Panc1 (cell line): ENCODE measurements around the gene TANGO2. TPM values are rescaled to one million over a fixed set of nuclear protein-coding genes. Genes with fewer than 3 reads are reported as not detected.

Experiments used
- ATAC-seq: fragments of 200-7000 bp; cut with Tn5 transposase; 2 replicates; pipeline ENCODE4 v1.9.1; 2020; ENCODE audit warnings: mild to moderate bottlenecking, moderate library complexity
- BruUV-seq: library from RNA; stranded (reverse); fragments of 400-500 nt; replicated peaks from 2 replicates; lab custom pipeline; 2021; lab: Mats Ljungman, UMichigan
- CTCF ChIA-PET: fragments of 300-600 bp; sonication (Branson Sonifier 250); formaldehyde crosslinking; loops from one replicate; lab custom pipeline; 2022; ENCODE audit warnings: antibody characterized with exemption; lab: Charles Lee
- POLR2A ChIA-PET: fragments of 300-600 bp; sonication (Branson Sonifier 250); formaldehyde crosslinking; loops from one replicate; lab custom pipeline; 2022; ENCODE audit warnings: antibody characterized with exemption; lab: Charles Lee
- DNase-seq: peaks from one replicate; pipeline ENCODE4 v3.0.0-alpha.2; 2010; ENCODE audit warnings: low read depth, low spot score
- H3K27ac ChIP-seq: 2 replicates; pipeline ENCODE4 v1.5.1; 2011; ENCODE audit warnings: mild to moderate bottlenecking, low read length, inconsistent platforms
- H3K27me3 ChIP-seq: fragments of 200-500 bp; sonication (Bioruptor generic); 2 replicates; pipeline ENCODE4 v1.6.0; 2014; ENCODE audit warnings: low read length, inconsistent platforms; ENCODE audit not compliant: control insufficient read depth, insufficient read depth
- H3K36me3 ChIP-seq: fragments of 200-500 bp; sonication (Bioruptor generic); 2 replicates; pipeline ENCODE4 v1.5.1; 2014; ENCODE audit warnings: inconsistent platforms, mild to moderate bottlenecking, low read length, moderate library complexity; ENCODE audit not compliant: control insufficient read depth, insufficient read depth
- H3K4me1 ChIP-seq: 2 replicates; pipeline ENCODE4 v1.5.1; 2011; ENCODE audit warnings: inconsistent platforms, mild to moderate bottlenecking, low read length, moderate library complexity; ENCODE audit not compliant: control insufficient read depth, insufficient read depth
- H3K4me3 ChIP-seq, 2 experiments: 2 replicates each; pipeline ENCODE4 v1.5.1; 2011 to 2012; ENCODE audit warnings: low read depth in 2 of 2, low read length in 2 of 2, mild to moderate bottlenecking in 2 of 2, inconsistent platforms in 1 of 2, moderate library complexity in 1 of 2
- H3K9me3 ChIP-seq: fragments of 200-500 bp; sonication (Bioruptor generic); 2 replicates; pipeline ENCODE4 v1.5.1; 2014; ENCODE audit warnings: low read depth, mild to moderate bottlenecking, inconsistent platforms, low read length, moderate library complexity; ENCODE audit not compliant: control insufficient read depth, insufficient read depth
- POLR2AphosphoS5 ChIP-seq: IDR thresholded peaks from 2 replicates; pipeline ENCODE4 v1.6.1; 2012; ENCODE audit warnings: mild to moderate bottlenecking, low read depth, low read length, moderate library complexity
- SIN3A ChIP-seq: IDR thresholded peaks from 2 replicates; pipeline ENCODE4 v1.6.1; 2012; ENCODE audit warnings: low read depth, mild to moderate bottlenecking, low read length, moderate library complexity, borderline replicate concordance; ENCODE audit not compliant: insufficient read depth
- in situ Hi-C: cut with HindIII; loops from 2 replicates; pipeline ENCODE4 v1.10.0; 2016; ENCODE audit warnings: low sequenced_read_pairs, low pct_unique_long_range_greater_than_20kb
- intact Hi-C: fragments of 100-400 bp; cut with micrococcal nuclease; formaldehyde crosslinking; loops from one replicate; pipeline ENCODE4 v1.10.0; 2022; ENCODE audit not compliant: unreplicated experiment
- total RNA-seq: library from RNA; stranded (reverse); gene quantifications from one replicate; pipeline ENCODE4 v1.2.1, GENCODE V29; 2021; ENCODE audit not compliant: unreplicated experiment
- TF ChIP-seq, protein P1 (sequence below), 2 experiments: IDR thresholded peaks; 2 replicates each; pipeline ENCODE4 v1.6.1; 2011 to 2012; ENCODE audit warnings: low read depth in 2 of 2, control low read depth in 1 of 2, low read length in 1 of 2, mild to moderate bottlenecking in 1 of 2, moderate library complexity in 1 of 2; ENCODE audit not compliant: insufficient read depth in 1 of 2
- TF ChIP-seq, protein P2 (sequence below): fragments of 450-650 bp; IDR thresholded peaks from 2 replicates; pipeline ENCODE4 v1.5.1; 2017; ENCODE audit warnings: mild to moderate bottlenecking

TANGO2 gene
- total RNA-seq, 1 experiment from 2014 or later = 32.2 TPM

DNA sequence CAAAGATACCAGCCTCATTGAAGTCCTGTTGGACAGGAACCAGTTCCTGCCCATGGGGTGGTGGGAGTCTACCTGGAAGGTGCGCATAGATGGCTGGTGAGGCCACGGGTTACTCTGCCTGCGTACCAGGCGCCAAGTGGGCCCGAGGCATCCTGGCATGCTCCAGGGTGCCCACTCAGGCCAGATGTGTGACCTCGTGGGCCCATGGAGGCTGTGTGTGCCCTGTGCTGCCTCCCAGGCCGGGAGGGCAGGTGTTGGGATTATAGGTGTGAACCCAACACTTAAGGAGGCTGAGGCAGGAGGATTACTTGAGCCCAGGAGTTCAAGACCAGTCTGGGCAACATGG, 23.1 kb downstream of the TANGO2 start:
- BruUV-seq = no TSS peak
- no peaks in the 10 kb centered on the region for H3K4me1 ChIP-seq
- POLR2A ChIA-PET = no interaction called here
- in situ Hi-C loops (no loop called here), intact Hi-C loops (no loop called here)
- ATAC-seq = no peak
- DNase-seq = no peak
- CTCF ChIA-PET = no interaction called here
- no peaks in the 10 kb centered on the region for H3K36me3 ChIP-seq
- TF ChIP-seq, protein P1, sequence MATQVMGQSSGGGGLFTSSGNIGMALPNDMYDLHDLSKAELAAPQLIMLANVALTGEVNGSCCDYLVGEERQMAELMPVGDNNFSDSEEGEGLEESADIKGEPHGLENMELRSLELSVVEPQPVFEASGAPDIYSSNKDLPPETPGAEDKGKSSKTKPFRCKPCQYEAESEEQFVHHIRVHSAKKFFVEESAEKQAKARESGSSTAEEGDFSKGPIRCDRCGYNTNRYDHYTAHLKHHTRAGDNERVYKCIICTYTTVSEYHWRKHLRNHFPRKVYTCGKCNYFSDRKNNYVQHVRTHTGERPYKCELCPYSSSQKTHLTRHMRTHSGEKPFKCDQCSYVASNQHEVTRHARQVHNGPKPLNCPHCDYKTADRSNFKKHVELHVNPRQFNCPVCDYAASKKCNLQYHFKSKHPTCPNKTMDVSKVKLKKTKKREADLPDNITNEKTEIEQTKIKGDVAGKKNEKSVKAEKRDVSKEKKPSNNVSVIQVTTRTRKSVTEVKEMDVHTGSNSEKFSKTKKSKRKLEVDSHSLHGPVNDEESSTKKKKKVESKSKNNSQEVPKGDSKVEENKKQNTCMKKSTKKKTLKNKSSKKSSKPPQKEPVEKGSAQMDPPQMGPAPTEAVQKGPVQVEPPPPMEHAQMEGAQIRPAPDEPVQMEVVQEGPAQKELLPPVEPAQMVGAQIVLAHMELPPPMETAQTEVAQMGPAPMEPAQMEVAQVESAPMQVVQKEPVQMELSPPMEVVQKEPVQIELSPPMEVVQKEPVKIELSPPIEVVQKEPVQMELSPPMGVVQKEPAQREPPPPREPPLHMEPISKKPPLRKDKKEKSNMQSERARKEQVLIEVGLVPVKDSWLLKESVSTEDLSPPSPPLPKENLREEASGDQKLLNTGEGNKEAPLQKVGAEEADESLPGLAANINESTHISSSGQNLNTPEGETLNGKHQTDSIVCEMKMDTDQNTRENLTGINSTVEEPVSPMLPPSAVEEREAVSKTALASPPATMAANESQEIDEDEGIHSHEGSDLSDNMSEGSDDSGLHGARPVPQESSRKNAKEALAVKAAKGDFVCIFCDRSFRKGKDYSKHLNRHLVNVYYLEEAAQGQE (IDR thresholded peaks at IDR 0.05; ENCODE audit: insufficient read depth in 1 of 2, low read depth in 2 of 2, low read length in 1 of 2) = no peak
- TF ChIP-seq, protein P2, sequence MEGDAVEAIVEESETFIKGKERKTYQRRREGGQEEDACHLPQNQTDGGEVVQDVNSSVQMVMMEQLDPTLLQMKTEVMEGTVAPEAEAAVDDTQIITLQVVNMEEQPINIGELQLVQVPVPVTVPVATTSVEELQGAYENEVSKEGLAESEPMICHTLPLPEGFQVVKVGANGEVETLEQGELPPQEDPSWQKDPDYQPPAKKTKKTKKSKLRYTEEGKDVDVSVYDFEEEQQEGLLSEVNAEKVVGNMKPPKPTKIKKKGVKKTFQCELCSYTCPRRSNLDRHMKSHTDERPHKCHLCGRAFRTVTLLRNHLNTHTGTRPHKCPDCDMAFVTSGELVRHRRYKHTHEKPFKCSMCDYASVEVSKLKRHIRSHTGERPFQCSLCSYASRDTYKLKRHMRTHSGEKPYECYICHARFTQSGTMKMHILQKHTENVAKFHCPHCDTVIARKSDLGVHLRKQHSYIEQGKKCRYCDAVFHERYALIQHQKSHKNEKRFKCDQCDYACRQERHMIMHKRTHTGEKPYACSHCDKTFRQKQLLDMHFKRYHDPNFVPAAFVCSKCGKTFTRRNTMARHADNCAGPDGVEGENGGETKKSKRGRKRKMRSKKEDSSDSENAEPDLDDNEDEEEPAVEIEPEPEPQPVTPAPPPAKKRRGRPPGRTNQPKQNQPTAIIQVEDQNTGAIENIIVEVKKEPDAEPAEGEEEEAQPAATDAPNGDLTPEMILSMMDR = no peak
- TF ChIP-seq SIN3A = no peak
- H3K27me3 ChIP-seq = no peaks in the 10 kb centered on the region
- H3K4me3 ChIP-seq = no peak overlapping the region
- no peak overlapping the region for H3K27ac ChIP-seq
- H3K9me3 ChIP-seq = no peaks in the 10 kb centered on the region

DNA sequence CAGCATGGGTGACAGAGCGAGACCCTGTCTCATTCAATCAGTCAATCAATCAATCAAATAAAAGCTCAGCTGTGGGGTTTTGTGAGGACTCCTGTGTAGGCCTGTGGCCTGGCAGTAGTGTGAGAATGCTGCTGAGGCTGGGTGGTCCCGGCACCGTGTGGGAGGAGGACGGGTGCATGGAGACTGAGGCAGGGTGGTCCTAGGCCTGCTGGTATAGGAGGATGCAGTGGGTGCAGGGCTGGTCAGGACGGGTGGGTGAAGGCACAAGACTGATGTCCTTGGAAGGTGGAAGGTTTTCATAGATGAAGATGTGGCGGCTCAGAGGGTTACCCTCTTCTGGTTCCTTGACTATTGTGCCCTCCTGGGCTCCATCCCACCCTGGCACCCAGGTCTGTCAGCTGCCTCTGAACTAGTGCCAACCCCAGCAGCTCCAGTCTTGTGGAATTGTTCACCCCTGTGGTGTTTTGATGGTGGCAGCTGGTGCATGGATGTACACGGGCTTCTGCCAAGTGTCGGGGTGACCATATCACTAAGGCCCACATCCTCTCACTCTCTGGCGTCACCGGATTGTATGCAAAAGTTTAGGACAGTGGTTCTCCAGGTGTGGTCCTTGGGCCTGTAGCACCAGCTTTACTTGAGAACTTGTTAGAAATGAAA, 23.7 kb downstream of the TANGO2 start:
- POLR2A ChIA-PET = no interaction called here
- CTCF ChIA-PET = no interaction called here
- H3K36me3 ChIP-seq = no peaks in the 10 kb centered on the region
- no peaks in the 10 kb centered on the region for H3K27me3 ChIP-seq
- no peaks in the 10 kb centered on the region for H3K9me3 ChIP-seq
- in situ Hi-C loops (no loop called here), intact Hi-C loops (no loop called here)
- TF ChIP-seq, protein P2 = no peak
- no peak for TF ChIP-seq POLR2AphosphoS5
- TF ChIP-seq, protein P1 (IDR thresholded peaks at IDR 0.05; ENCODE audit: insufficient read depth in 1 of 2, low read depth in 2 of 2, low read length in 1 of 2) = no peak
- H3K4me1 ChIP-seq = no peaks in the 10 kb centered on the region
- H3K27ac ChIP-seq = no peak overlapping the region
- no peak for DNase-seq
- no TSS peak for BruUV-seq
- no peak for ATAC-seq
- no peak overlapping the region for H3K4me3 ChIP-seq
